Amniotic stem cell (primary cell): ENCODE results near the gene STUB1.
"Not testable (repeated sequence)": the region's sequence is repeated elsewhere in the genome, so short reads cannot be mapped to it uniquely, and the experiment has no call there.

ENCODE experiments used
- DNase-seq: peaks from one replicate; lab custom pipeline; 2025; lab: John Stamatoyannopoulos, UW

Gene STUB1

GRCh38 chr16:678858-679813 lies 1.1 kb upstream of the STUB1 start:
- DNase-seq: no peak

GRCh38 chr16:680625-680945 lies 375 bp downstream of the STUB1 start:
- DNase-seq: no peak

GRCh38 chr16:680967-681745 lies 946 bp downstream of the STUB1 start:
- DNase-seq: no peak

GRCh38 chr16:681746-682427 lies 1.7 kb downstream of the STUB1 start:
- DNase-seq: no peak

GRCh38 chr16:682493-683395 lies 2.5 kb downstream of the STUB1 start:
- no peak for DNase-seq

GRCh38 chr16:683396-684070 lies 3.3 kb downstream of the STUB1 start:
- no peak for DNase-seq

GRCh38 chr16:684071-684794 lies 4.0 kb downstream of the STUB1 start, which contains the start of gene JMJD8:
Gene JMJD8, minus strand, starts transcription at chr16:684334. Its CDS starts 15 bp downstream, at chr16:684319.
- DNase-seq: peak; percentile 87

- no peak for DNase-seq
Measured at GRCh38 chr16:684961-685696, 4.9 kb downstream of the STUB1 start.

GRCh38 chr16:685967-686366 lies 5.8 kb downstream of the STUB1 start:
- DNase-seq: no peak

GRCh38 chr16:686459-687260 lies 6.5 kb downstream of the STUB1 start:
- no peak for DNase-seq

- no peak for DNase-seq
Measured at GRCh38 chr16:687499-687898, 7.3 kb downstream of the STUB1 start.

GRCh38 chr16:689175-689897 lies 9.1 kb downstream of the STUB1 start:
- no peak for DNase-seq

GRCh38 chr16:691242-691641 lies 11.0 kb downstream of the STUB1 start:
- not testable (repeated sequence) for DNase-seq

- no peak for DNase-seq
Measured at GRCh38 chr16:692356-693108, 12.3 kb downstream of the STUB1 start.

- DNase-seq: no peak
Measured at GRCh38 chr16:693364-693763, 13.2 kb downstream of the STUB1 start.

- no peak for DNase-seq
Measured at GRCh38 chr16:693766-694165, 13.6 kb downstream of the STUB1 start.

- no peak for DNase-seq
Measured at GRCh38 chr16:694187-694862, 14.1 kb downstream of the STUB1 start.
